NOMO-1 treated with DMSO at 0.1 percent for 48 hours (cell line): ENCODE measurements around the gene PDE11A.
"Not testable (repeated sequence)": the region's sequence is repeated elsewhere in the genome, so short reads cannot be mapped to it uniquely, and the experiment has no call there.

Experiments used
- DNase-seq: peaks from one replicate; lab custom pipeline; 2025; ENCODE audit not compliant: unreplicated experiment; lab: John Stamatoyannopoulos, UW

PDE11A gene

GRCh38 chr2:177828557-177828956 is 244.0 kb downstream of the PDE11A start:
- no peak for DNase-seq

DNA sequence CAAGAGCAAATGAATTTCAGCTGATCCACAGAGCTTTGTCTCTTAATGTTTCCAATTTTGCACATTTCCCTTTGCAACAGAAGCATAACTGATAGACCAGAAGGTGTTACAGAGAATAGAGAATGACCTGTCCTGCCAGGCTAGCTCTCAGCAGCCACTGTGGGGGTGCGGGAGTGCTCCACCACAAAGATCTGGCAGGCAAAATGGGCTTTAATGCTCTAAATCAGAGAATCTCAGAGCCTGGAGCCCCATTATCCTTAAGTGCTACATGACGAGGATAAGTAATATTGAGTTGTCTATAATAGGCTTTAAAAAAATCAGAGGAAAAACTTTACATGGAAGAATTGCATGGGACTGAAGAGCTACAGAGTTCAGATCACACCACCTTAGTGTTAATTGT is 245.7 kb downstream of the PDE11A start:
- DNase-seq = no peak

- no peak for DNase-seq
Measured at GRCh38 chr2:177822941-177823340, 249.6 kb downstream of the PDE11A start.

DNA sequence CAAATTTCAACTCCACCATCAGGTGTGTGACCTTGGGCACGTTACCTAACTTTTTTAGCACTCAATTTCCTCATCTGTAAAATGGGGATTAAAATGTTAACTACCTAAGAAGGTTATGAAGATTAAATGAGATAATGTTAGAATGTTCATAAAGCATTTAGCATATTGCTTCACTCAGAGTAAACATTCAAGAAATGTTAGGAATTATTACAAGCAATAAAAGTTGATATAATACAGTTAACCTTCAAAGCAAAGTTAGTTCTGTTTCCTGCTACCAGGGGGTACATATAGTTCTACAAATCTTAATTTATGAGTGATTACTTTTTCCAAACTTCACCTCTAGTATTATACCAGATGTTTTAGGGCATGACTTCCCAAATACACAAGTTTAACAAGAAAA is 254.2 kb downstream of the PDE11A start:
- DNase-seq = no peak

DNA sequence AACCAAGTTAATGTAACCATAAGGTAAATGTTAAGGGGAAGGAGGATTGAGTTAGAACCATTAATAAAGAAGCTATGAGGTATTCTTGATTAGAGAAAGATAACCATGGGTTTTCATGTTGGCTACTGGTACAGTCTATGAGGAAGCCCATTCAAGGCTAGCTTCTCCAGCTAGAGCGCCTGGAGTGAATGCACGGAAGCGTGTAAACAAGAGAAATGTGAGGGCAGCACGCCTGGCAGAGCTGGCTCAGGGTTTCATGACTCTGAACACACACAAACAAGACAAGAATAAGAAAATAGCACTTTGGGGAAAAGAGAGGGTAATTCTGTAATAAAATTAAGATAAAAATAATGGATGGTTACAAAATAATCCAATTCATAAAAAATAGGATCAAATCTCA is 255.3 kb downstream of the PDE11A start:
- DNase-seq = no peak

DNA sequence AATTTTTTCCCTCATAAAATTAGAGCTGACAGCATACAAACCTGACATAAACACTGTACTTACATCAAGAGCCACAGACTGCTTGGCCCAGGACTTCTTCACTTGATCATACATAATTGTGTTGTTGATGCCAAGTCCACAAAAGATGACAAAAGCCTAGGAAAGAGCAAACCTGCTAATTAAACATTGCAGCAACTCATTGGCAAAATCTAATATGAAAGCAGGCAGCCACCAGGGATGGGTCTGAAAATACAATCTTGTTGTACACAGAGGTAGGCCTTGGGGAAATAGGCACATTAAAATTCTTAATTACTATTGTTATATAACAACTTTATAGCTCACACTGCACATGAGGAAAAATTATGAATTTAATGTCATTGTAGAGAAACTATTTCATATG is 255.8 kb downstream of the PDE11A start:
- no peak for DNase-seq

- no peak for DNase-seq
Measured at GRCh38 chr2:177812713-177813396, 259.7 kb downstream of the PDE11A start.

GRCh38 chr2:177810906-177811305 is 261.7 kb downstream of the PDE11A start:
- DNase-seq = no peak

DNA sequence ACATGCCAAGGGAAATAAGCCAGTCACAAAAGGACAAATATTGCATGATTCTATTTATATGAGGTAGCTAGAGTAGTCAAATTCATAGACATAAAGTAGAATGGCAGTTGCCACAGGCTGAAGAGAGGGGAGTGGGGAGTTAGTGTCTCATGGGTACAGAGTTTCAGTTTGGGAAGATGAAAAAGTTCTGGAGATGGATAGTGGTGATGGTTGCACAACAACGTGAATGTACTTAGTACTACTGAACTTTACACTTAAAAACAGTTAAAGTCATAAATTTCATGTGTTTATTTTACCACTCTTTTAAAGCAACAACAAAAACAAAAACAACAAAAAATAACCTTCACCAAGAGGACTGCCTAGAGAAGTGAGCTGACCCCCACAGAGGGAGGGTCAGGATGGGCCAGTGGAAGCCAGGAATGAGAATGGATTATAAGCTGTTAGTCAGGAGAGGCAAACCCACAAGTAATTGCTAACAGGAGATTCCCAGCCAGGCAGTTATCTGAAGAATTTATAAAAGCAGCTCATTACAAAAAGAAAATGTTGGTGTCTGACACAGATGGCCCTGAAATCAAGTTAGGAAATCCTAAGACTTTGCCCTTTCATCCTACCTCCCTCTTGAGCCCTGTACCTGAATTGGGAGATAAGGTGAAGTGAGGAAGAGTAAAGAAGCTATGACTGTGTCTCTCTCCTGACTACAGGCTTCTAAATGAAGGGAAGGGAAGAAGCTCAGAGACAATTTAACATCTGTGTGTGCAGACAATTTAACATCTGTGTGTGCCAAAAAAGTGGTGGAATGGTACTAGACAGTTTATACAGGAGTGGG is 263.4 kb downstream of the PDE11A start:
- DNase-seq = no peak

DNA sequence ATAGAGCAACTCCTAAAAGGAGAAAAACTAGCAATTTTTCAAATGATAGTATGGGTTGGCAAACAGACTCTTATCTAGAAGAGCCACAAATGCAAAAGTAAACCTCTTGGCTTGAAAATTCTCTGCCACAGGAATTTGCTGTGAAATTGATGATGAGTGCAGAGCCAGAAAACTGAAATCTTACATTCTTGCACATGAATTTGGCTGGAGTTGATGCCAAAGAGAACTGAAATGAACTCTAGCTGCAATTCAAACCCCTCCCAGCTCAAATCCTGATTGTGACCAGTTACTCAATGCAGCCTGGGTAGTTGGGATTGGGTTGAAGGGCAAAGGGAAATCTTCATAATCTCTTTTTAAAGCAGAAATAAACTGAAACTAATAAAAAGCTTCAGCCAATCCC is 266.6 kb downstream of the PDE11A start:
- no peak for DNase-seq

DNA sequence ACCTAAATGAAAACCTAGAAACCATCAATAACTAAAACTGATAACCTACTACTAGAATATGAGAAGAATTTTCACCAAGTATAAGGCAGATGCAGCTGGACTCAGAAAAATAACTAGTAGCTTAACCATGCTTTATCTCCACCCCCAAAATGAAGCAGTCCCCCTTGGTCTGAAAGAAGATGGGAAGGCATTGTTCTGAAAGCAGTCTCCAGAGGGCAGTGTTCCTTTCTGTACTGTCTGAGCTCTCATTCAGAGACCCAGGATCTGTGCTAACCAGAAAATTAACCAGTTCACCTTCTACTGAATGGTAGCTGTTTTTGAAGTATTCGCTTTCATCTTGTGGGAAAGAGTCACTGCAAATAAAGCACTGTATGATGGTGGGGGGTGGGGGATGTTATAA is 273.0 kb downstream of the PDE11A start:
- DNase-seq = no peak

- no peak for DNase-seq
Measured at GRCh38 chr2:177797808-177798207, 274.8 kb downstream of the PDE11A start.

GRCh38 chr2:177796654-177797415 is 275.7 kb downstream of the PDE11A start:
- no peak for DNase-seq

DNA sequence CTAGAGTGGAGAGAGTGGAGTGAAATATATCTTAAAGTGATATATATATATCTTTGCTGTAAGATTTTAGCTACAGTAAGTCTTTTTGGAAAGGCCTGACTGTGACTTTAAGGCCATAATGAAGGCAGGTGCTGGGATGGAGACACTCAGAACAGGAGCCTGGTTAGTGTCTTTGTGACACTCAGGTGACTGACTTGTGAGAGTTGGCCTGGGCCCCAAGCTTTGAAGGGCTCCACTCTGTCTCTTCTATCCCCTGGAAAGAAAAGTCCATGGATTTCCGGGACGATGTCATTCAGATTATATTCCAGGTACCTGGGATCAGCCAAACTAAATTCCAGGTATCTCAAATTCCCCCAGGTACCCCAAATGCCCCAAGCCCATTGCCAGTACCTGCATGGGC is 276.6 kb downstream of the PDE11A start:
- no peak for DNase-seq

DNA sequence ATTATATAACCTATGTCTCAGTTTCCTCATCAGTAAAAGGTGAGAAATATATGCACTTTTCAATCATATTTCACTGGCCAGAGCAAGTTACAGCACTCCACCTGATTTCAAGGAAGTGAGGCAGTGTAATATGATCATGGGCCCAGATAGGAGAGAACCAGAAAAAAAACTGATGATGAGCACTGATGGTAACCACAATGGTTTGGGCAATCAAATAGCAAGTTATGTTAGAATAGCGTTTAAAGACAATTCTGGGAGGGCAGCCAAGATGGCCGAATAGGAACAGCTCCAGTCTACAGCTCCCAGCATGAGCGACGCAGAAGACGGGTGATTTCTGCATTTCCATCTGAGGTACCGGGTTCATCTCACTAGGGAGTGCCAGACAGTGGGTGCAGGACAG is 287.4 kb downstream of the PDE11A start:
- DNase-seq = not testable (repeated sequence)

DNA sequence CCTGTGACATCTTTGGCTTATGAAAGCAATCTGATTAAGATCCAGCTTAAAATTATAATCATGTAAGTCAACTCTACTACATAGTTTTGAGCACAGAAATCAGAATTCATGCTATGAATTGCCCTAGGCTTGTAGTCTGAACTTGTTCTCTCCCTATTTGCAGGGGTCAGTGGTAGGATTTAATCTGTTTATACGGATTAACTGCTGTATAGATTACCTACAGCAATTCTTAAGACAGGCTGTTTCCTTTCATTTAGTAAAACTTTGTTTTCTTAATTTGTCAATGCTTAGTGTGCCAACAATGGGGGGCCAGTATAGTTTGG is 287.9 kb downstream of the PDE11A start:
- DNase-seq = no peak

DNA sequence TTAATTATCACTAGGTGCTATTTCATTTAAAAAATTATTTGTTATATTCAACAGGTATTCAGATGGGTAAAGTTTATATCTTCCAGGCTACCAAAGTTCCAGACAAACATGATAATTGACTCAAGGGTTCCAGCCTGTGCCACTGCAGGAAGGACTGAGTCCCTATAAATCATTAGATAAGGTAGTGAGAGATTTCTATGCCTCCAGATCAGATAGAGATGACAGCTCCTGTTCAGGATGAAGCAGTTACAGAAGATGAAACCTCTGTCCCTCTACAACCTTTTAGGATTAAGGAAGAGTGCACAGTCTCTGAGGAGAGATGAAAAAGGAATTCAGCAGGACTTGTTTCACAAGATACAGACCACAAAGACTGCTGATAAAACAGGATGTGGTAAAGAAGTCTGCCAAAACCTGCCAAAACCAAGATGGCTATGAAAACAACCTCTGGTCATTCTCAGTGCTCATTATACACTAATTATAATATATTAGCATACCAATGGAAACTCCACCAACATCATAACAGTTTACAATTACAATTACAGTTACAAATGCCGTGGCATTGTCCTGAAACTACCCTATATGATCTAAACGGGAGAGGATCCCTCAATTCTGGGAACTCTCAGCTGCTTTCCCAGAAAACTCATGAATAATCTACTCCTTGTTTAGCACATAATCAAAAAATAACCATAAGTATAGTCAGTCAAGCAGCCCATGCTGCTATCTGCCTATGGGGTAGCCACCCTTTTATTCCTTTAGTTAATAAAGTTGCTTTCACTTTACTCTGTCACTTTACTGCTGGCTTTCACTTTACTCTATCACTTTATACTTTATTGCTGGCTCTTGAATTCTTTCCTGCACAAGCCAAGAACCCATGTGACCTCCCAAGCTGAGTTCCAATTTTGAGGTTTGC is 288.5 kb downstream of the PDE11A start:
- DNase-seq = peak; percentile 11

- no peak for DNase-seq
Measured at GRCh38 chr2:177783091-177783490, 289.5 kb downstream of the PDE11A start.

DNA sequence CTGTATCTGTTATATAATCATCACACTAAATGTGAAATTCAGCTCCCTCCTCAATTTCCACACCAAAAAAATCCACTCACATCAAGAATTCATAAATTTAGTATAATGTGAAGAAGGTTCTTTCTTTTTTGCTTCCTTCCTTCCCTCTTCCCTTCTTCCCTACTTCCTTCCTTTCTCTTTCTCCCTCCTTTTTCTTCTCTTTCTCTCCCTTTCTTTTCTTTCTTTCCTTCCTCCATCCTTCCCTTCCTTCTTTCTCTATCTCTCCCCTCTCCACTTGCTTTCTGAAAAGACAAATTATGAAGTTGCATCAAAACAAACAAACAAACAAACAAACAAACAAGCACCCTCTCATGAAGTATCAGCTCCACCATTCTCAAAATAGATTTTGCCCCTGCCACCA is 290.0 kb downstream of the PDE11A start:
- no peak for DNase-seq

- DNase-seq = no peak
Measured at GRCh38 chr2:177778472-177778871, 294.1 kb downstream of the PDE11A start.

DNA sequence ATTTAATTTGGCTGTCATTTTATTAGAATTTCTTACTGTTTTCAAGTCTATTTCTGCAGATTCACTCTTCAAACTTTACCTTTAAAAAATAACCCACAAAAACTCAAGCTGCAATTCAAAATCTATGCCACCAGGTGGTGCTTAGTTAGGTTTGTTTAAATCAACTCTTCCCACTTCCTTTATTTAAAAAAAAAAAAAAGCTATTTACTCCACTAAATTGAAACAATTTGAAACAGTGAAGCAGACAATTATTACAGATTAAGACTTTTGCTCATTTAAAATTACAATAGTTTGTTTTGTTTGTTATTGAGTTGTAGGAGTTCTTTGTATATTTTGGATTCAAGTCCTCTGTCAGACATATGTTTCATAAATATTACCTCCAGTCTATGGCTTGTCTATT is 300.0 kb downstream of the PDE11A start:
- DNase-seq = peak; percentile 40
